C4-2B (cell line): ENCODE data around the gene ANXA4.
A peak's percentile ranks its signal among the peaks of the same experiment; 100 is the strongest.

Source experiments
- H3K27ac ChIP-seq: fragments of 450-650 bp; 2 replicates; pipeline ENCODE4 v1.5.1; 2017
- ZFX ChIP-seq: fragments of 450-650 bp; IDR thresholded peaks from 2 replicates; pipeline ENCODE4 v1.6.1; 2017
- TF ChIP-seq, protein P1 (sequence below): fragments of 450-650 bp; conservative IDR thresholded peaks from 2 replicates; pipeline ENCODE4 v1.5.1; 2017; ENCODE audit warnings: mild to moderate bottlenecking

ANXA4 gene

DNA sequence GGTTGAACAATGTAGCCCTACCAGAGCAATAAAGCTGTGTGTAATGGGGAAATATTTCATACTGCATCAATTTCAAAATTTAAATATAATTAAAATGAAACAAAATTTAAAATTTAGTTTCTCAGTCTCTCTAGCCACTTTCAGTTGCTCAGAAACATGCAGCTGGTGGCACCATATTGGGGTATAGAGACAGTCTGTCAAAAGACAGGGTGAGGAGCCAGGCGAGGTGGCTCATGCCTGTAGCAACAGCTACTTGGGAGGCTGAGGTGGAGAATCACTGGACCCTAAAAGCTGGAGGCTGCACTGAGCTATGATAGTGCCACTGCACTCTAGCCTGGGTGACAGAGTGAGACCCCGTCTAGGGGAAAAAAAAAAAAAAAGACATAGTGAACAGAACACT, 20.1 kb downstream of the ANXA4 start:
- TF ChIP-seq, protein P1, sequence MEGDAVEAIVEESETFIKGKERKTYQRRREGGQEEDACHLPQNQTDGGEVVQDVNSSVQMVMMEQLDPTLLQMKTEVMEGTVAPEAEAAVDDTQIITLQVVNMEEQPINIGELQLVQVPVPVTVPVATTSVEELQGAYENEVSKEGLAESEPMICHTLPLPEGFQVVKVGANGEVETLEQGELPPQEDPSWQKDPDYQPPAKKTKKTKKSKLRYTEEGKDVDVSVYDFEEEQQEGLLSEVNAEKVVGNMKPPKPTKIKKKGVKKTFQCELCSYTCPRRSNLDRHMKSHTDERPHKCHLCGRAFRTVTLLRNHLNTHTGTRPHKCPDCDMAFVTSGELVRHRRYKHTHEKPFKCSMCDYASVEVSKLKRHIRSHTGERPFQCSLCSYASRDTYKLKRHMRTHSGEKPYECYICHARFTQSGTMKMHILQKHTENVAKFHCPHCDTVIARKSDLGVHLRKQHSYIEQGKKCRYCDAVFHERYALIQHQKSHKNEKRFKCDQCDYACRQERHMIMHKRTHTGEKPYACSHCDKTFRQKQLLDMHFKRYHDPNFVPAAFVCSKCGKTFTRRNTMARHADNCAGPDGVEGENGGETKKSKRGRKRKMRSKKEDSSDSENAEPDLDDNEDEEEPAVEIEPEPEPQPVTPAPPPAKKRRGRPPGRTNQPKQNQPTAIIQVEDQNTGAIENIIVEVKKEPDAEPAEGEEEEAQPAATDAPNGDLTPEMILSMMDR = no peak
- no peak for TF ChIP-seq ZFX
- H3K27ac ChIP-seq = no peak overlapping the region

- TF ChIP-seq, protein P1 = no peak
- TF ChIP-seq ZFX = no peak
- peak overlapping the region; percentile 68 for H3K27ac ChIP-seq
Observed at GRCh38 chr2:69762513-69763494, 20.9 kb downstream of the ANXA4 start.

- H3K27ac ChIP-seq = peak overlapping the region; percentile 68
Observed at GRCh38 chr2:69763831-69764230, 21.9 kb downstream of the ANXA4 start.

DNA sequence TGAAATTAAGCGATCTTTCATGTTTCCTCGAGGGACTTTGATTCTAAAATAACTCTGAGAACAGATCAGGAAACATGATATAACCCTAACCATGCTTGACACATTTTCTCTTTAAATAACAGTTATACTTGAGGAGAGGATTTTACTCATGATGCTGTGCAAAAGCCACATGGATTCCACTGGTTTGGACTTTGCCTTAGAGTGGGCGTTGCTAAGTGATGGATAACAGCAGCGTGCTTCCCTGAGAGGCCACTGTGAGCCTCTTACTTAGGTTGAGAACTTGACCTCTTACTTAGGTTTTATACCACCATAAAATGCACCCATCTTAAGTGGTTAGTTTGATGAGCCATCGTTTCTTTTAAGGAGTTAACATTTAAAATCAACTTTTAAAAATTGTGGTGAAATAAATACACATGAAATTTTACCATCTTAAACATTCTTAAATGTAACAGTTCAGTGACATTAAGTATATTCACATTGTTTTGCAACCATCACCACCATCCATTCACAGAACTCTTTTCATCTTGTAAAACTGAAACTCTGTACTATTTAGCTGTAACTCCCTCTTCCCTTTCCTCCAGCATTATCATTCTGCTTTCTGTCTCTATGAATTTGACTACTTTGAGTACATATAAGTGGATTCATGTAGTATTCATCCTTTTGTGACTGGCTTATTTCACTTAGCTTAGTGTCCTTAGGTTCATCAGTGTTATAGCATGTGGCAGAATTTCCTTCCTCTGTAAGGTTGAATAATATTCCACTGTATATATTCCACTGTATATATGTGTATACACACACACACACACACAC, 22.6 kb downstream of the ANXA4 start:
- TF ChIP-seq, protein P1 = no peak
- TF ChIP-seq ZFX = no peak
- H3K27ac ChIP-seq = no peak overlapping the region

- TF ChIP-seq ZFX = no peak
- TF ChIP-seq, protein P1 = no peak
- no peak overlapping the region for H3K27ac ChIP-seq
Observed at GRCh38 chr2:69765096-69765380, 23.1 kb downstream of the ANXA4 start.

GRCh38 chr2:69766014-69766413, 24.1 kb downstream of the ANXA4 start:
- H3K27ac ChIP-seq = no peak overlapping the region
- no peak for TF ChIP-seq ZFX
- TF ChIP-seq, protein P1 = no peak

DNA sequence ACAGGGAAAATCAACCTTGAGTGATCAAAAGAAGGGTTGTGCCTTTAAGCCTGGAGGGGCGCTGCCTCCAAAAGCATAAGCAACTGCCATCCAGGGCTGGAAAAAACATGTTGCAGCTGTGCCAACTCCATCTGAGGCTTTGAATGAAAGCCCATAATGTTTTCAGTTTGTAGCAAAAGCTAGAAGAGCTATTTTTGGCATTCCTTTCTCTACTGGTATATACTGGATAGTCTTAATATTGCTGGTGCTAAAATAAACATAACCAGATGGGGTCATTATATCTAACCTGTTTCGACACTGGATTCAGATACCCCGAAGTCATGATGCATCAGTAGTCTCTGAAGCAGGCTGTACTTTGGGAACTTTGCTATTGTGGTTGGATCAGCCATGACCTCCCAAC, 25.1 kb downstream of the ANXA4 start:
- H3K27ac ChIP-seq = no peak overlapping the region
- TF ChIP-seq, protein P1 = no peak
- no peak for TF ChIP-seq ZFX
